HG03571 (cell line): ENCODE data around the gene PPCS.
A peak's percentile ranks its signal among the peaks of the same experiment; 100 is the strongest.
"Not testable (repeated sequence)": the region's sequence is repeated elsewhere in the genome, so short reads cannot be mapped to it uniquely, and the experiment has no call there.

Source experiments
- ATAC-seq: cut with Tn5 transposase; IDR thresholded peaks from one replicate; pipeline ENCODE4 v1.9.1; 2021; ENCODE audit not compliant: unreplicated experiment

Gene PPCS

GRCh38 chr1:42450061-42450460, 6.3 kb upstream of the PPCS start:
- ATAC-seq = no peak

DNA sequence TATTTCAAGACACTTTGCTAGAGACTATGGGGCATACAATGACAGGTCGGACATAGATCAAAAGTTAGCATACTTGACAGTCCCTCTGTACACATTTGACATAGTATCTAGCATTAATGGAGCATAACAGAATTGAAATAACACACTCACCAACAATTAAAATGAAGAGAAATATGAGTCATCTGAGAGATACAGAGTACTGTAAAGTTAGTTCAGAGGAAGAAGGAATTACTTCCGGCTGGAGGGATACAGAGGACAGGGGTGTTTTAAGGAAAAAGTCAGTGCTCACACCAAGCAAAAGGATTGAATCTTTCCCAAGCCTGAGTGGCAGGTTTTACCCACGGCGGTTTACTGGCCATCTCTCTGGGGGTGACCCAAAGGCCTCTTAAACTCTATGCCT, 3.0 kb upstream of the PPCS start:
- no peak for ATAC-seq

- ATAC-seq = no peak
Observed at GRCh38 chr1:42454403-42454802, 1.9 kb upstream of the PPCS start.

DNA sequence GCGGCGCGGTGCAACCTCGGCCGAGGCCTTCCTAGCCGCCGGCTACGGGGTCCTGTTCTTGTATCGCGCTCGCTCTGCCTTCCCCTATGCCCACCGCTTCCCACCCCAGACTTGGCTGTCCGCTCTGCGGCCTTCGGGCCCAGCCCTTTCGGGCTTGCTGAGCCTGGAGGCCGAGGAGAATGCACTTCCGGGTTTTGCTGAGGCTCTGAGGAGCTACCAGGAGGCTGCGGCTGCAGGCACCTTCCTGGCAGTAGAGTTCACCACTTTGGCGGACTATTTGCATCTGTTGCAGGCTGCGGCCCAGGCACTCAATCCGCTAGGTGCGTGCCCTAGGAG, 379 bp downstream of the PPCS start:
- ATAC-seq = peak; percentile 55

DNA sequence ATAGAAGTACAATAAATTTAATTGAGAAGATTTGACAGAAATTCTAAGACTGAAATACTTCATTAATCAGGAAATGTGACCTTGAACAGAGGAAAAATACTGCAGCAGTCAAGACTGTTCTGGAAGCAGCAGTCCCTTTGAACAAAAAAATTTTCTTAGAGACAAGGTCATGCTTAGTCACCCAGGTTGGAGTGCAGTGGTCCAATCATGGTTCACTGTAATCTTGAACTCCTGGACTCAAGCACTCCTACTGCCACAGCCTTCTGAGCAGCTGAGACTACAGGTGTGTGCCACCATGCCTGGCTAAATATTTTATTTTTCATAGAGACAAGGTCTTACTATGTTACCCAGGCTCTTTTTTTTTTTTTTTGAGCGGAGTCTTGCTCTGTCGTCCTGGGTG, 4.9 kb downstream of the PPCS start:
- ATAC-seq = no peak

DNA sequence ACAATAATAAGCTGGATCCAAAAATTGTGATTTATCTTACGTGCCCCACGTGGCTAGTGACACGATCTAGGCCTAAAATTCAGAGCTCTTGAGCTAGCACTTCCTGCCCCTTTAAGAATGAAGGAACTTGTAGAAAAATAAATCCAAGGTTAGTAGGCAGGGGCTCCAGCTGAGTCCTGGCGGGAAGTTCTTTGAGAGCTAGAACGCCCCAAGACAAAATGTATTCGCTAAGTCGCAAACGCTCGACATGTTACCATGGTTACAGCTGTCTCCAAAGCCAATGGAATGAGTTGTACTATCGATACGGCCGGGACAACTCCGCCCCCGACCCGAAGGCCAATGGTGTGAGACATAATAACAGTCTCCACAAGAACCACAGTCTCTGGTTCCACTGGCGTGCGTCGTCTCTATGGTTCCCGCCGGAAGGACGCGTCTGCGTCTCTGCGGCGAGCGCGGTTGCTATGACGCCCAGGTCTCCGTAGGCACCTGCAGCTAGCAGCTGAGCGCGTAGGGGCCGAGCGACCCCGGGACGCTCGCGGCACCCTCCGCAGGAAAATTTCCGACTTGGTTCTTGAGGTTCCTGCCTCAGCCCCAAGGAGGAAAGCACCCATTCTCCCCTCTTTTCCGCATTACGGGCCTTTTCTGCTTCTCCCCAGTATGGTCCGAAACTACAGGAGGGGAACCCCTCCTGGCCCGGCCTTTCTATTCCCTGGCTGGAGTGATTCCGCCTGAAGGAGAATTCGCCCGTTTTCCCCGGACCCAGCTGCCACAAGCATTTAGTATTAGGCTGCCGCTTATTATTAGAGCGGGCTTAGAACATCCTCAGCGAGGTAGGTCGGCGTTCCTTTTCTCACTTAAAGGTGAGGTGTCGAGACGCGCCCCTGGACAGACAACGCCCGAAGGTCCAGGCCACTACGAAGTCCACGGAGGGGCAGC, 6.8 kb downstream of the PPCS start, which contains the start of gene CCDC30:
CCDC30 (plus strand) TSS at position 459 of the 936 bp plus-strand sequence. CDS start 17,266 bp downstream, outside the sequence.
- ATAC-seq = peak; percentile 98

- no peak for ATAC-seq
Observed at GRCh38 chr1:42463921-42464320, 7.6 kb downstream of the PPCS start.

DNA sequence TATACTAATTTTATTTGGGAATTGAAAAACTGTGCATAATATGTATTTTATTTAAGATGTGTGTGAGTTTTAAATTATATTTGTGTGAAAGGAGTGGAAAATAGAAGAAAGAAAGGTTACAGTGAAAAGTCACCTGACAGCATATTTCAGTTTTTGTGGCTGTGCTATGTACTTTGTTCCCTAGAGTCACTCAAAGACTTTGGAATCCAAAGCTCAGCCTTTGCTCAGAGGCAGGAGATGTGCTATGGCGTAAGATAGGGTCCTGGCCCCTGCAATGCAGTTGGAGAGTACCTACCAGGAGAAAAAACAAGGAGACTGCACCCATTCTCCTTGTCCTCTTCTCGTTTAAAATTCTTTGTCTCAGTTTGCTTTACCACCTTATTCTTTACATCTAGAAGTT, 9.7 kb downstream of the PPCS start:
- ATAC-seq = no peak

- no peak for ATAC-seq
Observed at GRCh38 chr1:42469727-42470126, 13.4 kb downstream of the PPCS start.

- ATAC-seq = no peak
Observed at GRCh38 chr1:42476605-42477004, 20.3 kb downstream of the PPCS start.

- not testable (repeated sequence) for ATAC-seq
Observed at GRCh38 chr1:42477354-42477753, 21.0 kb downstream of the PPCS start.

DNA sequence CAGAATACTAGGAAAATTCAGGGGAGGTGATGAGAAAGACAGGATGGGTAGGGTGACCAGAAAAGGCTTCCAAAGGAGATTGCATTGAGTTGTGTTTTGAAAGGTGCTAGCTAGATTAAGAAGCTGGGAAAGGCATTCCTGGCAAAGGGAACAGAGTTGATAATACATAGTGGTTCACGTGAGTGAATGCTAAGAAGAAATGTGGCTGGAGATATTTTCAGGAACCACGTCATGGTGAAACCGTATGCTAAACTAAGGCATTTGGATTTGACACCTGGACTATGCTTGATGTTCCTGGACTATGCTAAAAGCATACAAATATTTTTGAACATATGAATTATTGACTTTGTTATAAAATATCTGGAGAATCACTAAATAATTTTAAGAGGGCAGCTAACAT, 21.4 kb downstream of the PPCS start:
- no peak for ATAC-seq

DNA sequence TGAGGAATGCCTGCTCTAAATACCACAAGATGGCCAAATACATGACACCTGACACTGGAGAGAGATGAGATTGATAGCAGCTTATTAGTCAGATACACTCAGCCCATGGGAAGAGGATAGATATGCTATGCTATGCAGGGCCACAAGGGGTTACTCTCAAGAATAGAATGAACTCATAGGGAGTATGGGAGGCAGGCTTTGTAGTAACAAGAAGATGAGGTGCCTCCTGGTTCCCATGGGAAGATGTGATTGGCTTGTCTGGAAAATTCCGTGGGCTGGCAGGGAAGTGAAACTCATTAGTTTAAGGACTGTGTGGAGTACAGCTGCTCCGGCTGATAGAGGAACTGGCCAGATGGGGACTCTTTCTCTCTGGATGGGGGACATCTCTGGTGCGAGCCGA, 23.3 kb downstream of the PPCS start:
- no peak for ATAC-seq

GRCh38 chr1:42480921-42481320, 24.6 kb downstream of the PPCS start:
- no peak for ATAC-seq

- ATAC-seq = no peak
Observed at GRCh38 chr1:42482635-42483153, 26.4 kb downstream of the PPCS start.

GRCh38 chr1:42484382-42484781, 28.0 kb downstream of the PPCS start:
- ATAC-seq = no peak

DNA sequence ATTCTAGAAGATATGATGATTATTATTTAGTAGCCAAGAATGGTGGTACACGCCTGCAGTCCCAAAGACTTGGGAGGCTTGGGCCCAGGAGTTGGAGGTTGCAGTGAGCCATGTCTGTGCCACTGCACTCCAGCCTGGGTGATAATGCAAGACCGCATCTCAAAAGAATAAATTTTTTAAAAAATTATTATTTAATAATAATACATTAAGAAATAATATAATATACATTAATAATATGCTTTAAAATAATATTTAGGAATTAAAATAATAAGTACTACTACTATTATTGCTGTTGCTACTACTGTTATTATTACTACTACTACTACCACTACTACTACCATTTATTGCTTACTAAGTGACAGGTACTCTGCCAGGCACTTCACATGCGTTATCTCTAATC, 33.9 kb downstream of the PPCS start:
- ATAC-seq = no peak

GRCh38 chr1:42502031-42502430, 45.7 kb downstream of the PPCS start:
- ATAC-seq = not testable (repeated sequence)

DNA sequence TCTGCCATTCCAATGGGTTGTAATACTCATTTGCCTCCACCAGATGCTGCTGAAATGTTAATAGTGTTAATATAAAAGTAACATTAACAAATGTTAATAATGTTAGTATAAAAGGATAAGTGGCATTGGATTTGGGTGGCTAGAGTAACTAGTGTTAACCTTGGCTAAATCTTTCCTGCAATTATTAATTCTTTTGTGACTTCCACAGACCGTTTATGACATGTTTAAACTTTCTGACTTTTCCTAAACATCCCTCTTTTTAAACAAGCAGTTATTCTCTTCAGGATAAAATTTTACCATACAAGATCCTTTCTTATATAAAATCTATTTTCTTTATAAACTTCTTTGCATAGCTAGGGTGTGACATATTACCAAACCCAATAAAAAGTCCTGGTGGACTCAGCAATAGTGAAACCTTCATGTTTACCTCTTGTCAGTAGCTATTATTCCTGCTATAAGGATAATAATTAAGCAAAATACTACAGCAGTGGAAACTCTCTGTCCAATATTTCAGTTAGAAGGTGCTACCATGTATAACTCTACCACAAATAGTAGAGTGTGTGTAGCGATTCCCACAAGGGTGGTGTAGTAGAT, 48.3 kb downstream of the PPCS start:
- no peak for ATAC-seq

GRCh38 chr1:42506576-42506975, 50.2 kb downstream of the PPCS start:
- no peak for ATAC-seq
